OCI-LY7 (cell line): ENCODE results near the gene MARCHF4.

Experiments used
- EZH2phosphoT487 ChIP-seq: fragments of 200-600 bp; sonication (generic); IDR thresholded peaks from 2 replicates; pipeline ENCODE4 v1.6.1; 2018; ENCODE audit warnings: low read depth, borderline replicate concordance, mild to moderate bottlenecking, mixed run types, antibody characterized with exemption, low read length, moderate library complexity, mixed read lengths
- TF ChIP-seq, protein P1 (sequence below): fragments of 200-600 bp; sonication (generic); conservative IDR thresholded peaks from 2 replicates; pipeline ENCODE4 v1.5.1; 2014; ENCODE audit warnings: mild to moderate bottlenecking, antibody characterized with exemption, low read length, moderate library complexity, mixed read lengths

DNA sequence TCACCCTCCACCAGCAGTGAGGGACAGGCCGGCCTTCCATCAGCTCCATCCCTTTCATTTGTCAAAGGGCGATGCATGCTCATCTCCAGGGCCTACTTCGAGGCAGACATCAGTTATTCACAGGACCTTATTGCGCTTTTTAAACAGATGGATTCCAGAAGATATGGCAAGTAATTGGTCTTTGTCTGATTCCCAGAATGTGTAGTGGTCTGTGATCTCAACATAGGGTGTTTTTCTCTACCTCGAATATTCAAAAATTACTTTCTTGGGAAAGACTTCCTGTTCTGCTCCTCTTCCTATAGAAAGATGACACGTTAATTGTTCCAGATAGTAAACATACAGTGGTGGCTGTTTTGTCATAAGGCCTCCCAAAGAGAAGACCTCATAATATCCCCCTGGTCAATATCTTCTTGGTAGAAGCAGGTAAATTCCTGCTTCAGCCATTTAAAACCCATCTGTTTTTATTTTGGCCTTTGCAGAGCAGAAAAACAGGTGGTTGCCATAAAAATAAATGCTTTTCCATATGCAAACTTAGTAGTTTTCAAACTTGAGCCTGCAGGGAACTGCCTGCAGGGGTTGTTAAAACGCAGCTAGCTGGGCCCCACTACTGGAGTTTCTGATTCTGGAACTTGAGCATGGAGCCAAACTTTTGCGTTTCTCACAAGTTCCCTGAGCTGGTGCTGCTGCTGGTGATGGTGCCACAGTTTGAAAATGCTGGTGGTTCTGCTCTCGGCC is 48.3 kb upstream of the MARCHF4 start:
- TF ChIP-seq, protein P1, sequence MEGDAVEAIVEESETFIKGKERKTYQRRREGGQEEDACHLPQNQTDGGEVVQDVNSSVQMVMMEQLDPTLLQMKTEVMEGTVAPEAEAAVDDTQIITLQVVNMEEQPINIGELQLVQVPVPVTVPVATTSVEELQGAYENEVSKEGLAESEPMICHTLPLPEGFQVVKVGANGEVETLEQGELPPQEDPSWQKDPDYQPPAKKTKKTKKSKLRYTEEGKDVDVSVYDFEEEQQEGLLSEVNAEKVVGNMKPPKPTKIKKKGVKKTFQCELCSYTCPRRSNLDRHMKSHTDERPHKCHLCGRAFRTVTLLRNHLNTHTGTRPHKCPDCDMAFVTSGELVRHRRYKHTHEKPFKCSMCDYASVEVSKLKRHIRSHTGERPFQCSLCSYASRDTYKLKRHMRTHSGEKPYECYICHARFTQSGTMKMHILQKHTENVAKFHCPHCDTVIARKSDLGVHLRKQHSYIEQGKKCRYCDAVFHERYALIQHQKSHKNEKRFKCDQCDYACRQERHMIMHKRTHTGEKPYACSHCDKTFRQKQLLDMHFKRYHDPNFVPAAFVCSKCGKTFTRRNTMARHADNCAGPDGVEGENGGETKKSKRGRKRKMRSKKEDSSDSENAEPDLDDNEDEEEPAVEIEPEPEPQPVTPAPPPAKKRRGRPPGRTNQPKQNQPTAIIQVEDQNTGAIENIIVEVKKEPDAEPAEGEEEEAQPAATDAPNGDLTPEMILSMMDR, result no peak
- TF ChIP-seq EZH2phosphoT487, result no peak
